Tibial artery (tissue), 4 donors: ENCODE data around the gene TM4SF18.

Source experiments
- DNase-seq, 2 donors: peaks; one replicate each; pipeline ENCODE4 v3.0.0-alpha.2; 2019
- H3K27ac ChIP-seq, 2 donors: fragments of 200-600 bp; sonication (generic) in 1 of 2; 1 replicate in 1 of 2; 2 replicates in 1 of 2; pipeline ENCODE4 v1.5.1; 2018 to 2019; ENCODE audit warnings: mild to moderate bottlenecking in 1 of 2
- H3K27me3 ChIP-seq, 2 donors: fragments of 200-600 bp; sonication (generic) in 1 of 2; one replicate each; pipeline versions ENCODE4 v1.5.1 to v1.6.0; 2016 to 2019
- H3K36me3 ChIP-seq, 3 donors: fragments of 200-600 bp; sonication (generic) in 2 of 3; one replicate each; pipeline ENCODE4 v1.5.1; 2016 to 2019; ENCODE audit warnings: mild to moderate bottlenecking in 2 of 3
- H3K4me1 ChIP-seq, 4 donors: fragments of 200-600 bp; sonication (generic) in 2 of 4; 1 replicate in 3 of 4; 2 replicates in 1 of 4; pipeline ENCODE4 v1.5.1; 2016 to 2019
- H3K4me3 ChIP-seq, 2 donors: fragments of 200-600 bp; sonication (generic) in 1 of 2; 1 replicate in 1 of 2; 2 replicates in 1 of 2; pipeline ENCODE4 v1.5.1; 2018 to 2019; ENCODE audit warnings: mild to moderate bottlenecking in 2 of 2
- H3K9me3 ChIP-seq, 3 donors: fragments of 200-600 bp; sonication (generic) in 1 of 3; one replicate each; pipeline ENCODE4 v1.5.1; 2016 to 2019
- CTCF ChIP-seq, 2 experiments: fragments of 200-600 bp in 1 of 2; fragments of 450-650 bp in 1 of 2; IDR thresholded peaks; one replicate each; pipeline ENCODE4 v1.5.1; 2017 to 2019; ENCODE audit warnings: antibody characterized with exemption in 2 of 2, mild to moderate bottlenecking in 1 of 2, moderate library complexity in 1 of 2
- intact Hi-C: fragments of 100-400 bp; cut with DNase I; formaldehyde crosslinking; loops from one replicate; pipeline ENCODE4 v1.15.0; 2023; ENCODE audit warnings: low total_unique reads

Gene TM4SF18

DNA sequence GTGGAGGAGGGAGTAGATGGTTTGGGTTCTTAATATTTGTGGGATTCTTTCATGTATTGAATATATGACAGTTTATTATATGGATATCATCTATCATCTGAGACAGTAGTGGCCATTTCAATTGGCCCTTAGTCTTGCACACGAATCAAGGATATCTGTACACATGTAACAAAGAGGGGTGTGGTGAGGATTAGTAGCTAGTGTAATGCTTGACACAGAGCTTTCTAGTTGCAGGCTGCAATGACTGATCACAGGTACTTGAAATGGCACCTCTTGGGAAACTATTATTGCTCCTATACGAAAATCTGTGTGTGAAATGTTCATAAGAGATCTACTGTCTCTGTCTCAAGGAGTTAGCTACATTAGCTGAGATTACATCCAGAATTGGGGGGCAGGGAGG is 31.2 kb upstream of the TM4SF18 start:
- TF ChIP-seq CTCF (IDR thresholded peaks at IDR 0.05), result no peak
- Histone ChIP-seq H3K27me3 (no peaks in the 10 kb centered on the region), H3K9me3 (no peaks in the 10 kb centered on the region), H3K36me3 (peaks cover 0 to 10% (median 8%) of the 10 kb centered on the region in 3 donors), H3K27ac (no peak overlapping the region), H3K4me1 (peaks cover 0 to 7% (median 0%) of the 10 kb centered on the region in 4 donors), H3K4me3 (no peak overlapping the region)
- no peak for DNase-seq
- intact Hi-C loops, result no loop called here

DNA sequence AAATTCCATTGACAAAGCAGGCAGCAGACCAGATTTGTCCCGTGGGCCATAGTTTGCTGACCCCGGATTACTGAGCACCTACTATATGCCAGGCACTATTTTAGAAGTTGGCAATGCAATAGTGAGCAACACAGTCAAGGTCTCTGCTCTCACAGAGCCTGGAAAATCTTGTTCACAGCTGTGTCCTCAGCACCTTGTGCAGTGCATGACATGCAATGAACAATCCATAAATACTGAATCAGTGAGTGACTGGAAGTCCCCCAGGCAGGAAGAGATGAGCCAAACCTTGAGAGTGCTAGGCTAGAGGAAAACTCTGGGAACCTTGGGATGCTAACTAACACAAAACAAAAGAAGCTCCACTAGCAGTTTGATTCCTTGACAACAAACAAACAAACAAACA is 29.6 kb upstream of the TM4SF18 start:
- no peaks in the 10 kb centered on the region for H3K4me1 ChIP-seq
- H3K27me3 ChIP-seq, result no peaks in the 10 kb centered on the region
- H3K9me3 ChIP-seq, result no peaks in the 10 kb centered on the region
- TF ChIP-seq CTCF (IDR thresholded peaks at IDR 0.05), result no peak
- H3K27ac ChIP-seq, result no peak overlapping the region
- no peak overlapping the region for H3K4me3 ChIP-seq
- no peak for DNase-seq
- no peaks in the 10 kb centered on the region for H3K36me3 ChIP-seq
- intact Hi-C loops, result no loop called here

DNA sequence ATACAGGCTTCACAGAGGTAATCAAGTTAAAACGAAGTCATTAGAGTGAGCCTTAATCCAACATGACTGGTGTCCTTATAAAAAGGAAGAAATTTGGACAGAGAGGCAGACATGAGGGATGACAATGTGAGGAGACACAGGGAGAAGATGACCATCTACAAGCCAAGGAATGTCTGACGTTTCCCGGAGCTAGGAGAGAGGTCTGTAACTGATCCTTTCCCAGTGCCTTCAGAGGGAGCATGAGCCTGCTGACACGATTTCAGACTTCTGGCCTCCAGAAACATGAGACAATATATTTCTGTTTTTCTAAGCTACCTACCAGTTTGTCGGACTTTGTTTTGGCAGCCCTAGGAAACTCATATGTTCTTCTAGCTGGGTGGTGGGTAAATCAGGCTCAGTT is 28.9 kb upstream of the TM4SF18 start:
- no peak for DNase-seq
- Histone ChIP-seq H3K36me3 (no peaks in the 10 kb centered on the region), H3K27me3 (no peaks in the 10 kb centered on the region), H3K27ac (no peak overlapping the region), H3K9me3 (no peaks in the 10 kb centered on the region), H3K4me3 (no peak overlapping the region), H3K4me1 (no peaks in the 10 kb centered on the region)
- intact Hi-C loops, result no loop called here
- no peak for TF ChIP-seq CTCF (IDR thresholded peaks at IDR 0.05)

GRCh38 chr3:149356630-149357029 is 23.2 kb upstream of the TM4SF18 start:
- Histone ChIP-seq H3K4me3 (no peak overlapping the region), H3K4me1 (peaks cover 0 to 8% (median 0%) of the 10 kb centered on the region in 4 donors), H3K27me3 (no peaks in the 10 kb centered on the region), H3K36me3 (no peaks in the 10 kb centered on the region), H3K27ac (no peak overlapping the region), H3K9me3 (no peaks in the 10 kb centered on the region)
- DNase-seq, result no peak
- TF ChIP-seq CTCF (IDR thresholded peaks at IDR 0.05), result no peak
- intact Hi-C loops, result no loop called here

DNA sequence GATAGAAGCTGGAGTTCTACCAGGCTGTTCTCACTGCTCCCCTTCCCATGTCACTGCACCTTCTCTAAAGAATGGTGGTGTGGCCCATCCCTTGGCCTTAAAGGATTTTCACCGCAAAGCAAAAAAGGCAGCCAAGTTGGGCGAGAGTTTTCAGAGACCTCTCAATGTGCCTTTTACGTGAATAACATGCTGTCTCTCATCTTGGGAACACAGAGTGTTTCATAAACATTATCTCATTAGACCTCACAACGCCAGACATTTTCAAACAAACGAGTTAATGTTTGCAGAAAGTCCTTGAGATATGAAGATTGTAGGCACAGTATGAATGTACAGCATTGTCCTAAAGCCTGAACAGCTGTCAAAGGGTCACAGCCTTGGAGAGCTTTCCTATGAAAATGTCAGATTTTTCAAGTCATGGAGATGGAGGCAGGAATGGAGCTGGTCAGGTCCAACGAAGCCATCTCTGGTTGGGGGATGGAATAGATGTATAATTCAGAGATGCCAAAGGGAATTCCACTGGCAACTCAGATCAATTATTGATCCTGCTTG is 22.7 kb upstream of the TM4SF18 start:
- Histone ChIP-seq H3K36me3 (no peaks in the 10 kb centered on the region), H3K27me3 (no peaks in the 10 kb centered on the region), H3K4me3 (no peak overlapping the region), H3K27ac (no peak overlapping the region), H3K9me3 (no peaks in the 10 kb centered on the region), H3K4me1 (peaks cover 0 to 8% (median 0%) of the 10 kb centered on the region in 4 donors)
- intact Hi-C loops, result no loop called here
- TF ChIP-seq CTCF (IDR thresholded peaks at IDR 0.05), result no peak
- no peak for DNase-seq
